HG02973 (cell line): ENCODE measurements around the gene RAPGEF5.

Experiments used
- ATAC-seq: cut with Tn5 transposase; IDR thresholded peaks from one replicate; pipeline ENCODE4 v1.9.1; 2021; ENCODE audit warnings: moderate library complexity; ENCODE audit not compliant: unreplicated experiment

The RAPGEF5 gene

DNA sequence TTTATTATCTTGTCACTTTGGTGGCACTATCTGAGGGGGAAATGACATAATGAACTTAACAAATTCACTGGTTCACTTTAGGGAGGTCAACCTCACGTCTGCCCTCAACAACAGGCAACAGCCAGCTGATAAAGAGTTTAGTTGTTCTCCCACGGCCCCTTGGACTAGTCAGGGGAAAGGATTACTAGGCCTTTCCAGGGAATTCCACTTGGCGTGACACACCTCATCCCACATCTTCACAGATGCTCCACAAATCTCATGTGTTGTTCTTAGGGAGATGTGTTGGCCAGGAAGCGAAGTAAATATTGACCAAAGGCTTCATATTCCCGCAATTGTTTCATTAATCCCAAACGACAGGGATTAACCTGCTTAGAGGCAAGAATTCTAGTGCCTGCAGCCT is 227.8 kb downstream of the RAPGEF5 start:
- no peak for ATAC-seq

DNA sequence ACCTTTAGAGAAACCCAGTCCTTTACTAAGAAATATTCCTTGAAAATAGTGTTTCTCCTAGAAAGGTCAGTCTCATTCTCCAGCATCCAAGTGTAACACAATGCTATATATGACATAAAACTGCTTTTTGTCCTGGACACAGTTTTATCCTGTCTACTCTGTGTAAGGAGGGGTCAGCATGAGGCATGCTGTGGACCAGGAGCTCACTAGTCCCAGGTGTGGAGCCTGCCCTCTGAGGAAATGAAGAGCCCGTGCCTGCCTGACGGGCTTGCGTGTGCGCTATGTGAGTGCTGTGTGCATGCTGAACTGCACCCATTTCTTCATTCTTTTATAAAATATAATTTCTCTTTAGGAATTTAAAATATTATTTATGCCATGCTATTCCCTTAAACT is 228.4 kb downstream of the RAPGEF5 start:
- ATAC-seq, result no peak

- ATAC-seq, result no peak
Observed at GRCh38 chr7:22127835-22128527, 229.0 kb downstream of the RAPGEF5 start.

GRCh38 chr7:22125436-22125835 is 231.5 kb downstream of the RAPGEF5 start:
- ATAC-seq, result no peak

GRCh38 chr7:22124941-22125340 is 232.0 kb downstream of the RAPGEF5 start:
- ATAC-seq, result no peak

- ATAC-seq, result no peak
Observed at GRCh38 chr7:22123139-22123538, 233.8 kb downstream of the RAPGEF5 start.

- no peak for ATAC-seq
Observed at GRCh38 chr7:22121702-22122474, 235.1 kb downstream of the RAPGEF5 start.

DNA sequence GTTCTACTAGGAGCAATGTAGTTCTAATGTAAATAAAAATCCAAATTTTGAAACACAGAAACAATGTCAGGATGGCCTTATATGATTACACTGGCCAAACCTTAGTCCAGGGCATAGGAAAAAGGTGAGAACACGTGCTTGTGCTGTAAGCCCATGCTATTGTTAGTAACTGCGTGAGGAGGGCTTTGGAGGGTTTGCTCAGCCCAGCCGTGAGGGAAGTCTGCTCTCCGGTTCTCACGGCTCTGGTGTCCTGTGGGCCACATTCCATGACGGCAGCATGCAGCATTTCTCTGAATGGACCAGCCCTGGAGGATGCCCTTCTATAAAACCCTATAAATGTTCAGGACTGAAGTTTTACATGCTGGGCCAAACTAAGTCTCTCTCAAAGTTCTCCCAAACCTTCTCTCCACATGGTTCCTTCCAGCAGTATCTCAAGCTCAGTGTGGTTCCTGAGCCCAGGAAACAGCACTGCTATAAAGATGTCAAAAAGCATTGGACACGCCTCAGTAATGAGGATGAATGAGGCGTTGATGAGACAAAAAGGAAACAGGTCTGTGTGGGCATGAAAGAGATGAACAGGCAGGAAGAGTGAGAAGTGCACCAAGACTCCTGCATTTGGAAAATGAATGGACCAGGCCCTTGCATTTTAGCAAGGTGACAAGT is 236.4 kb downstream of the RAPGEF5 start:
- no peak for ATAC-seq

GRCh38 chr7:22117222-22117621 is 239.7 kb downstream of the RAPGEF5 start:
- no peak for ATAC-seq

DNA sequence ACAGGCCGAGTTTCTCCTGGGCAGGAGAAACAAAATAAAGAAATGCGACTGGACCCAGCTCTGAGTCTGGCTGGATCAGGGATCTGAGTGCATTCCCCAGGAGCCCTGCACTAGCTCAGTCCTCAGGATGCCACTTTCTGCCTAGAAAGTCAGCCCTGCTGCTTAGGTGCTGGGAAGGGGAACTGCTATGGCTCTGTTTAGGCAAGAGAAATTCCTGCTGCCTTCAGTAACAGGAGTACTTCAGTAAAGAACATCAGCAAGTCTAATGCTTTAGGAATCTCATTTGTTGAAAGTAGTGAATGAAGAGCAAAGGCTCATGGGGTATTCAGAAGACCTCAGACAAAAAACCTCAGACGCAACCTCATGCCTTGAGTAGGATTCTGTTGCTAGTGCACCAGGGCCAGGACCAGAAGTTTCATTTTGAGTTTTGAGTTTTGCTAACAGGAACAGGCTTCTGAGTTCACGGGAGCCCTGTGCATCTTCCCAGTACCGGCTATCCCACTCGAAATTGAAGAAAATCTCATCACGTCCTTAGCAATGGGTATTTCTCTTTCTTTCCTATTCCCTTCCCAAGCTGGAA is 240.4 kb downstream of the RAPGEF5 start:
- no peak for ATAC-seq

DNA sequence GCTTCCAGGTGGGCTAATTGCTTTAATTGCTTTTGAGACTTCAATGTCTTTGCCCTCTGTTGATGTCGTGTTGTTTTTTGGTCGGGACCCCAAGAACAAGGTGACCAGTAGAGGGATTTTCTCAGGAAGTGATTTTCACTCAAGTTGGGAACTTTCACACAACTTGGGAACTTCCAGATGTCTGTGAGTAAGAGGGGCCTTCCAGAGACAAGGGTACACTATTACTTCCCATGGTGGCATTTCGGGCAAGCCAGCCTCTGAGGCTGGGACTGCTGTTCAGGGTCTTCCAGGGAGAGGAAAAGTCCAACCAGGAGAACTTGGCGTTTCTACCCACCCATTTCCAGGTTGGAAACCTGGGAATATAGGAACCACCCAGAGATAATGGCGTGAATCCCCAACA is 241.3 kb downstream of the RAPGEF5 start:
- ATAC-seq, result no peak

DNA sequence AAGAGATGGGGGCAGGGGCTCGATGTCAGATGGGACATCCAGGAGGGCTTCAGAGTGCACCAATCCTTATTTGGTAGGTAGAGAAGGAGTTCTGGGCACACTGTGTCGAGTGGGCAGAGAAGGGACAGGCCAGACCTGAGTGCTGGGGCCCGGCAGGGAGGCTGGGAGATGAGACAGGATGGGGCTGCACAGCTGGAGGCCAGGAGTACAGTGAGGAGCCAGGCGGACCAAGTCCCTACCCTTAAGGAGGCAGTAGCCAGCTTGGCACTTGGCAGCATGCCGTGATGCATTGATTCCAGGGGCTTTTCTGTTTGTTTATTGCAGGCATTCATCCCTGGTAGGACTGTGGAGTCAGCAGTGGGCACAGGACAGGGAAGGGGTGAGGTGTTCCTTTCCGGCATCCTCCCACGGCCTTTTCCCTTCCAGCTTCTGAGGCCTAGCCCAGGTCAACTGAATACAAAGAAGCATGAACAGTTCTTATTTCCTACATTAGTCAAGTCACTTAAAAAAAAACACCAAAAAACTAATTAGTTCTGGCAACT is 242.4 kb downstream of the RAPGEF5 start:
- ATAC-seq, result no peak

DNA sequence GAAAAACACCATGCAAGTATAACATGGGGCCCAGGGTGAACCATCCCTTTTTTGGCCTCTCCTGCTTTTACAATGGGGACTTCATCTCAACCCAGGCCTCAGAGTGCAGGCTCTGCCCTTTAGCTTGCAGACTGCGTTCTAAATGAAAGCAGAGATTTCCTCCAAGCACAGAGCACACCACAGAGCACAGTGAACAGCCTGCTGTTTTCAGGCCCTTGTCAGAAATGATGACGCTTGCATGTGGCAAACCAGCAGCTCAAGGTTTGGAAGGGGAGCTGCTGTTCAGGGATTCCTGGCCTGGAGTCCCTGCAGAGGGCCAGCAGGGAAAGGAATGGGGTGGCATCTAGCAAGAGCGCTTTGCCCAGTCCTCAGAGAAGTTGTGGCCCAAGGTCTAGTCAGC is 243.9 kb downstream of the RAPGEF5 start:
- no peak for ATAC-seq

GRCh38 chr7:22111661-22112060 is 245.3 kb downstream of the RAPGEF5 start:
- ATAC-seq, result no peak

GRCh38 chr7:22110881-22111280 is 246.1 kb downstream of the RAPGEF5 start:
- no peak for ATAC-seq

- peak; percentile 70 for ATAC-seq
Observed at GRCh38 chr7:22110227-22110839, 246.6 kb downstream of the RAPGEF5 start.

DNA sequence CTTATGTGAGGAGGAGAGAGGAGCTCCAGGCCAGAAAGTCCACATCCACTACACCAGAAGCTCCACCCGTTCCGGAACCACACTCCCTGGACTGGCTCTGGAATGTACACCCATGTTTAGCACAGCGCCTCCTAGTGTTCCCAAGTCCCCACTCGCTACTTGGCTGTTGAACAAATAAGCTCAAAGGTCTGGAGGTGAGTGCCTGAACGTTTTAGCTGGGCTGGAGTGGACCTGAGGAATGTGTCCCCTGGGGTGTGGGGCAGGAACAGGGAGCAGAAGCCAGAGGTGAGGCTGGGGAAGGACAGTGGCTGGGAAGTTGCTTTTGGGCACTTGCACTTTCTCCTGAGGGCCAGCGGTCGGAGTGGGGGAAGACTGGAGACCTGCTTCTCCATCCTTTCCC is 247.2 kb downstream of the RAPGEF5 start:
- ATAC-seq, result no peak

GRCh38 chr7:22108151-22108845 is 248.7 kb downstream of the RAPGEF5 start:
- no peak for ATAC-seq

DNA sequence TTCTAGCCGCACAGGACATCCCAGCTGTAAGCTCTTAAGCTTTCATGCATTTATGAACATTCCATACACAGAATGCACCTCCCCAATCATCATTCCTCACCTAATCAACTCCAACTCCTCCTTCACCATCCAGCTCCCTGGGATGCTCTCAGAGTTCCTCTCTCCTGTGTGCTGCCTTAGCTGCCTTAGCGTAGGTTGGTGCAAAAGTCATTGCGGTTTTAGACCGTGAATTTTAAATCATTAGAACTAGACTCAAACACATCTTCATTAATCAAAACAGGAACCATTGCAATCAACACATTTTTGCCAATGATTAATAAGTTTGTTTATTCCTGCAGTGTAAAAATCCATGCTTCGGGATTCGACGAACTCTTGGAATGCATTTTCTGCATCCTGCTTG is 251.4 kb downstream of the RAPGEF5 start:
- no peak for ATAC-seq
